ENCODE data around the gene TSPAN7.

DNA sequence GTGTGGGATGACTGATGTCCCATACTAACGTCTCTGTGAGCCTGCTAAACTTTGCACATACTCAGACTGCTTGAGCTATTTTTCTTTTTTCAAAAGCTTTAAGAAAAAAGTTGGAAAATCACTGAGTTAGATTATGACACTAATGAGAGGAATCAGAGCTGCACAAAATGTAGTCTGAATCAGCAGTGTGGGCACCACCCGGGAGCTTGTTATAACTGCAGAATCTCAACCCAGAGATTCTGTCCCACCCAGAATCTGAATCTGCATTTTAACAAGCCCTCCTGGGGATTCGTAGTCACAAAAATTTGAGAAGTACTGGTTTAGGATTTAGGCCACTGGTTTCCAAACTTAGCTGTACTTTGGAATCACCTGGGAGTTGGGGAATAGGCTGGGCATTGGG is 137.8 kb downstream of the TSPAN7 start:
- TF ChIP-seq, protein P1, sequence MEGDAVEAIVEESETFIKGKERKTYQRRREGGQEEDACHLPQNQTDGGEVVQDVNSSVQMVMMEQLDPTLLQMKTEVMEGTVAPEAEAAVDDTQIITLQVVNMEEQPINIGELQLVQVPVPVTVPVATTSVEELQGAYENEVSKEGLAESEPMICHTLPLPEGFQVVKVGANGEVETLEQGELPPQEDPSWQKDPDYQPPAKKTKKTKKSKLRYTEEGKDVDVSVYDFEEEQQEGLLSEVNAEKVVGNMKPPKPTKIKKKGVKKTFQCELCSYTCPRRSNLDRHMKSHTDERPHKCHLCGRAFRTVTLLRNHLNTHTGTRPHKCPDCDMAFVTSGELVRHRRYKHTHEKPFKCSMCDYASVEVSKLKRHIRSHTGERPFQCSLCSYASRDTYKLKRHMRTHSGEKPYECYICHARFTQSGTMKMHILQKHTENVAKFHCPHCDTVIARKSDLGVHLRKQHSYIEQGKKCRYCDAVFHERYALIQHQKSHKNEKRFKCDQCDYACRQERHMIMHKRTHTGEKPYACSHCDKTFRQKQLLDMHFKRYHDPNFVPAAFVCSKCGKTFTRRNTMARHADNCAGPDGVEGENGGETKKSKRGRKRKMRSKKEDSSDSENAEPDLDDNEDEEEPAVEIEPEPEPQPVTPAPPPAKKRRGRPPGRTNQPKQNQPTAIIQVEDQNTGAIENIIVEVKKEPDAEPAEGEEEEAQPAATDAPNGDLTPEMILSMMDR (IDR thresholded peaks at IDR 0.05): no peak
- no peak for TF ChIP-seq EP300 (IDR thresholded peaks at IDR 0.05)
